Kidney capillary endothelial cell (primary cell): ENCODE results near the gene TRANK1.
A peak's percentile ranks its signal among the peaks of the same experiment; 100 is the strongest.
"Not testable (repeated sequence)": the region's sequence is repeated elsewhere in the genome, so short reads cannot be mapped to it uniquely, and the experiment has no call there.

Experiments used
- DNase-seq: peaks from one replicate; pipeline ENCODE4 v3.0.0-alpha.2; 2018; ENCODE audit warnings: low spot score

Gene TRANK1

DNA sequence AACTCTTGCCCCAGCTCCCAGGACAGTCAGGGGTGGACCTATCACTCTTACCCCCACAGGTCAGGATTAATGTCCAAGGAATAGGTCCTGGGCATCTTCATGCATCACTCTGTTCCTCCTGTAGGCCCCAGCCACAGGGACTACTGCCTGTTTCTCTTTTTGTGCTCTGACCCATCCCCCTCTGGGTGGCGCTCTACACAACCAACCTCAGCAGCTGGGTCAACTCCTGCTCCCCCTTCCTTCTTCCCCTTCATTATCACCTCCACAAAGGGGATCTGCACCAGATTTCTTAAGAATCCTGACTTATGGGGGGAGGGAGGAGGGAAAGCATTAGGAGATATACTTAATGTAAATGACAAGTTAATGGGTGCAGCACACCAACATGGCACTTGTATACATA, 12.2 kb upstream of the TRANK1 start:
- no peak for DNase-seq

DNA sequence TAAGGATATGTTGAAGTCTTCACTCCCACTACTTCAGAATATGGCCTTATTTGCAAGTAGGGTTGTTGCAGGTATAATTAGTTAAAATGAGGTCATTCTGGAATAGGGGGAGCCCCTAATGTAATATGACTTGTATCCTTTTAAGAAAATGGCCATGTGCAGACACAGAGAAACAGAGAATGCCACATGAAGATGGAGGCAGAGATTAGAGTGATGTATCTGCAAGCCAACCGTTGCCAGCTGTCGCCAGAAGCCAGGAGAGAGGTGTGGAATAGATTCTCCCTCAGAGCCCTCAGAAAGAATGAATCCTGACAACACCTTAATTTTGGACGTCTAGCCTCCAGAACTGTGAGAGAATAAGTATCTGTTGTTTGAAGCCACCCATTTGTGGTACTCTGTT, 11.3 kb upstream of the TRANK1 start:
- DNase-seq, result no peak

DNA sequence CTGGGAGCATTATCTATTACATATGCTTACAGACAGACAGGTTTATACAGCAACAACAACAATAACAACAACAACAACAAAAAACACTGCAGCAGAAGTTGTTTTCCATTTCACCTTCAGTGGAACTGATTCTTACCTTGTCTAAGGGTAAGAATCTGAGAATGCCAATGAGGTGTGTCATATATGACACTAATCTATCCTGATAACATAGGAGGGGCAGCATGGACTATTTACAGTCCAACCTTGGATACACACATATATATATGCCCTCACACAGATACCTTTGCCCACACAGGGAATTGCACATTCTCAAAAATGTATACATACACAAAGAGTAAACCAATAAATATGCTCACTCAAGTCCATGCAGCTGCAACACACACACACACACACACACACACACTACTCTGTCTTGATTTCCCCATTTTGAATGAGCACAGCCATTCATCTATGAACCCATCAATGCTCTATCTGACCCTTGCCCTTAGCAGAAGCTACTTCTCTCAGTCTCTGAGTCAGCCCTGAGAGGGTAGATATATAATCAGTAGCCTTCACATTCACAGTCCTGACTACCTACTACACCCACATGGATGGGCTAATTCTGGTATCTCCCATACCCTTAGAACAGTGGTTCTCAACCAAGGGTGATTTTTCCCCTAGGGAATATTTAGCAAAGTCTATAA, 9.7 kb upstream of the TRANK1 start:
- no peak for DNase-seq

DNA sequence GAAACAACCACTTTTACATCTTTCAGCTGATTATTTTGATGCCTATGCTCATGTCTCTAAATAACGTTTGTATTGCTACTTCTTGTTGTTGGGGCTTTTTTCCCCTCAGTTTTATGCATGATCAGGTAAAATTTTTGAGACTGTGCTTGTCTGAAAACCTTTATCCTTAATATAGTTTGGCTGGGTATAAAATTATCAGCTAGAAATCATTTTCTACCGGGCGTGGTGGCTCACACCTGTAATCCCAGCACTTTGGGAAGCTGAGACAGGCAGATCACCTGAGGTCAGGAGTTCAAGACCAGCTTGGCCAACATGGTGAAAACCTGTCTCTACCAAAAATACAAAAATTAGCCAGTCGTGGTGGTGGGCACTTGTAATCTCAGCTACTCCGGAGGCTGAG, 3.0 kb upstream of the TRANK1 start:
- DNase-seq, result not testable (repeated sequence)

DNA sequence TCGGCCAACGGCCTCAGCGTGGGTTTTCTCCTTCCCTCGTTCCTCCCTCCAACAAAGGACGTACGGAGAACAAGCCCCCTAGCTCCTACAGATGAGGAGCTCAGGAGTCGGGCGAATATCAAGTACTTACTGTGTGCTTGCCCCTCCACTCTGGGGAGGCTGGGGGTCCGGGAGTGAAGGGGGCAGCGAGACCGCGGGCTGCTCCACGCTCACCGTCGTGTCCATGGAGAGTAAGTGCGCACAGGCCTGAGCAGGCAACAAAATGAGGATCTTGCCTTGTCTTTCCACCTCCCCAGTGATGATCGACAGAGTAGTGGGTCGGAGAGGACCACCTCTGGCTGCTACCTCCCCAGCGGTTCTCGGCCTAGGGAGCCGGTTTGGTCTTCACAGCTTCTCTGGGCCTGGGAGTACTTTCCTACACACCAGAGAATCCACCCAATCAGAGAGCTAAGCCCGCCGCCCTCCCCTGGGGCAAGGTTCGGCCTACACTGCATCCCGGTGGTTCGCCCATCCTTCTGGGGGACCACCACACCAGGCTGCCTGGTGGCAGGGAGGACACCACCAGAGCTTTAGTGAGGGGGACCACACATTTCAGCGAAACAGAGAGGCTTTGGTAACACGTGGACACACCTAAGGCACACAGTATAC, 603 bp upstream of the TRANK1 start:
- no peak for DNase-seq

DNA sequence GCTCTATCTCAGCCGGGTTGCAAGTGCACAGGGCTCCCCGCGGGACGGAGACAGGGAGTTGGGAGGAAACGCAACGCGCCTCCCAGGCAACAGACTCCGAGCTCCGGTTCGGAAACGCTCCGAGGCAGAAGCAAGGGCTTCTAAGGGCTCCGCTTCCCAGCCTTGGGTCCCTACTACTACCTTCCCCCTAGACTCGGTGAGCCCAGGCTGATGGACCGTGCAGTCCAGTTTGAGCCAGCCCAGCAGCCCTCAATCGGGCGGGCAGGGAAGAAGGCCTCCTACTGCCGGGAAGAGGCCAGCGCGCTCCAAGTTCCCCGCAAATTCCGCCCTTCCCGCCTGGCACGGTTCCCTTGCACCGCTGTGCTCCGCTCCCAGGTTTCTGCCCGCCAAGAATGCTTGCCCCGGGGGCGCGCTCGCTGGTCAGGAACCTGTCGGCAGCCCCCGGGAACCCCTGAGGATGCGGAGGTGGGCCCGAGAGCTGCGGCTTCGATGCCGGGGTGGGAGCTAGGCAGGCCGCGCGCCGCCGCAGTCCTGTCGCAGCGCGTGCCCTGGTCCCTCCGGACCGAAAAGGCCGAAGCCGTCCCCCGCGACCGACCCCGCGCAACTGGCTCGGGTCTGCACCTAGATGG, 728 bp downstream of the TRANK1 start:
- peak; percentile 26 for DNase-seq

DNA sequence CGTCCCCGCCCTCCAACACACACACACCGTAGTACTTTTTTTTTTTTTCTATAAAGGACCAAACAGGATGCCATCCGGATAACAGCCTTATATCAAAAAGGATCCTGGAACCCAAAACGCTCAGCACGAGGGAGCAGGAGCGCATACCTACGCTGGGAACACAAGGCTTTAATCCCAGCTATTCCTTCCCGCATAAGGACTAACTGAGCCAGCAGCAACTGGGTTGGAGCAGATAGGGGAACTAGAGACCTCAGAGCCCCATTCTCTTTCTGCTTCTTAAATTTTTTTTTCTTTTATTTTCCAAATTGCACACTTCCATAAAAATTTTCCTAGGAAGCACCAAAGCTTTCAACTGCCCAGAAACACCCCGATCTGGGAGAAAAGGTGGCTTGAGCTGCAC, 1.3 kb downstream of the TRANK1 start:
- peak; percentile 5 for DNase-seq

DNA sequence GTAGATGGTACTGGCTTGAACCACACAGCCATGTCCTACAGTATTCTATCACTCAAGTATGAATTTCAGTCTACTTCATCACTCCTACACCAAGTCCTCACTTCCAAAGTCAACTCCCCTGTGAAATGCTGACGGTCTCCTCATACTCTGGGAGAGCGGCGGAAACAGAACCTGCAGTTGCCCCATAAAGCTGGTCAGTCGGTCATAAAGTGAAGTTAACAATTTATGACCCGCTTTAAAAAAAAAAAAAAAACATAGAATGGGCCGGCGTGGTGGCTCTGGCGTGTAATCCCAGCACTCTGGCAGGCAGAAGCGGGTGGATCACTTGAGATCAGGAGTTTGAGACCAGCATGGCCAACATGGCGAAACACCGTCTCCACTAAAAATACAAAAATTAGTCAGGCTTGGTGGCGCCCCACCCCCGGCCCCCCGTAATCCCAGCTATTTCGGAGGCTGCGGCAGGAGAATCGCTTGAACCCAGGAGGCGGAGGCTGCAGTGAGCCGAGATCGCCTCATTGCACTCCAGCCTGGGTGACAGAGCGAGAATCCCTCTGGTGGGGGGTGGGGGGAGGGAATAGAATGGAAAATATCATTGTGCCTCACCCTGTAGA, 2.1 kb downstream of the TRANK1 start:
- no peak for DNase-seq

DNA sequence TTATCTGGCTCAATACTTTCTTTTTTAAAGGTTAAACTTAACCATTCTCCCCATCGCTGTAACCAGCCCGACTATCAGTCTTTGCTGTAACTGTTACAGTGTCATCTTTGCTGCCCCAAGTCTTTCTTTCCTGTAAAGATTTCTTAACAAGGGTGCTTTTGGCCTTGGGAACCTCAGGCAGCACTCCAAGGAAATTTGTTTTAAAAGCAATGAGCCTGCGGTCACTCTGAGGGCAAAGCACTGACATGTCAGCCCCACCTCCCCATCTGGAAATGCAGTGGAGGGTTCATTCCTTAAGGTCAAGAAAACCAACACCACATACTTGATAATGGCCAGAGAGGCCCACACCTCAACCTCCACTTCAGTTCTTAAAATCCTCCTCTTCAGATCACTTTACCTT, 3.2 kb downstream of the TRANK1 start:
- DNase-seq, result no peak

DNA sequence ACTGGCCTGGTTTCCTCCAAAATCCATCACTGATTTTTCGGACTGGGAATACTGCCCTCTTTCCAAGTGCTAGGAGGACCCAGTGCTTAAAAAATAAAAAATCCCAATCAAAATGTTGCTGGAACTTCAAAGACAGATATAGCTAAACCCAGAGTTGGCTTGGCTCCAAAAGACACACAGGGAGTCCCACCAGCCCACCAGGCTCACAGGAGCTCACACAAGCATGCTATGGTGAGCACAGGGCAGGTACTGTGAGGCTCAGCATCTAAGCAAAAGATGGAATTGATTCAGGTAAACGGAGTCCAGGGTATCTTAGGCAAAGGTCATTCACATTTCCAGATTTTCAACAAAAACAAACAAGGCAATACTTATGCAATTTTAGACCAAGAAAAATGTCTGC, 3.7 kb downstream of the TRANK1 start:
- DNase-seq, result no peak

DNA sequence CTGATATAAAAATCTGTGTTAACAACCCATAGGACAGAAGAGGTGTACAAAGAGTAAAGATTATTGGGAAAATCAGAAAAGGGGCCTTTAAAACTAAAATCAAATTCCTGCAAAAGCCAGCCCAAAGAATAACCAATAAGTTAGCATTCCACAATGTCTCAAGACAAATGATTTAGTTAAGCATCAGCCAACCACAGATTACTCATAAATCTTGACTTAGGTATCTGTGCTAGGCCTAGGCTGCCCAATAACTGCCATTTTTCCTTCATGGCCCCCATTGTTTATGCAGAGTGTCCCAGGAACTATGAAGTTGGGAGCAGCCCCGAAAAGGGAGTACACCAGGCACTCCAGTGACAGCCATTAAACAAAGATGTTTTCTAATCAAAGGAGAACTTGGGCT, 7.4 kb downstream of the TRANK1 start:
- DNase-seq, result no peak

DNA sequence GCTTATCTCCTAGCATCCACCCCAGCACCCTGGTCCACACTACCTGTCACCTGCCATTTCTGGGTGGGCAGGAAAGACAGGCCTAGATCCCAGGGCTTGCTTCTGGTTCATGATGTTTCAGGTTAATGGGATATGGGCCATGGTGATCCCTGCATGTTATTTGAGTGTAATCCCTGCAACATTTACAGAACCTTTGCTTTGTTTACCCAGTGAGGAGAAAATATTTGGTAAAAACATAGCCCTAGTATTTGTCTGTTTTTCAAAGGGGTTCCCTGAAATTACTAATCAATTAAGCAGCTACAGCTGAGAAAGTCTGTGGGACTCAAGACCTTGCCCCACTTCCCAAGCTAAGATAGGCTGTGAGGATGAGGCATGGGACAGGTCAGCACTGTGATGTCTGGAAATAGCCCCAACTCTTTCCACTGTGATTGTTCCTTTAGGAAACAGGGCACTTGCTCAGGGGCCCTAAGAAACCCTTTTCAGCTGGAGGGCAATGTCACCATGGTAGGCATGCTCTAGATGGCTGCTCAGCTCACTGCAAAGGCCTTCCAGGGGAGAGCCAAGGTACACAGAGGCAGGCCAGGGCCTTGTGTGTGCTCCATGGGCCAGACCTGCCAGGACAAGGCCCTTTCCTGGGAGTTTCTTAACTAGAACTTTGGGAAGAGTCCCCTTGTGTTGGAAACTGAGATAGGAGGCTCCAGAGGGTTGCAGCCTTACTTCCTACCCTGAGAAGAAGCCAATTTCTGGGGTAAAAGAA, 11.1 kb downstream of the TRANK1 start:
- DNase-seq, result no peak

DNA sequence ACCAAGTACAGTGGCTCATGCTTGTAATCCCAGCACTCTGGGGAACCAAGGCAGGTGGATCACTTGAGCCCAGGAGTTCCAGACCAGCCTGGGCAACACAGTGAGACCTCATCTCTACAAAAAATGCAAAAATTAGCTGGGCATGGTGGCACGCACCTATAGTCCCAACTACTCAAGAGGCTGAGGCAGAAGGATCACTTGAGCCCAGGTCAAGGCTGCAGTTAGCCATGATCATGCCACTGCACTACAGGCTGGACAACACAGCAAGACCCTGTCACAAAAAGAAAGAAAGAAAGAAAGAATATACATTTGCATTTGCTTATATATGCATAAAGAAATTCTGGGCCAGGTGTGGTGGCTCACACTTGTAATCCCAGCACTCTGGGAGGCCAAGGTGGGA, 13.4 kb downstream of the TRANK1 start:
- not testable (repeated sequence) for DNase-seq

DNA sequence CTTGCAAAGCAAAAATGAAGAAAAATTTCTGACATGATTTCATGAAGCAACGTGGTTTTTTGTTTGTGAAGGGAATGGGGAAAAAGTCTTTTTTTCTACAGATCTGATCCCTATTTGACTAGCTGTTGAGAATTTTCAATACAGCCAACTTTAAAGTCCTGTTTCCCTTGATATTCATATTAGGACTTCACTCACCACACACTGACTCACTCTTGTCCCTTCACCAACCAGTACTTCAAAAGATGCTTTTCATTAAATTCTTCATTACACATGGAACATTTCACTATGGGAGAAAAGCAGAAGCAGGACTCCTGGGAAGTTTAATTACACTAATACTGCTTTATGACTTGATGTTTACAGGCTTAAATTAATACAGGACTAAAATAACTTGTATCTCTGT, 16.6 kb downstream of the TRANK1 start:
- DNase-seq, result no peak

DNA sequence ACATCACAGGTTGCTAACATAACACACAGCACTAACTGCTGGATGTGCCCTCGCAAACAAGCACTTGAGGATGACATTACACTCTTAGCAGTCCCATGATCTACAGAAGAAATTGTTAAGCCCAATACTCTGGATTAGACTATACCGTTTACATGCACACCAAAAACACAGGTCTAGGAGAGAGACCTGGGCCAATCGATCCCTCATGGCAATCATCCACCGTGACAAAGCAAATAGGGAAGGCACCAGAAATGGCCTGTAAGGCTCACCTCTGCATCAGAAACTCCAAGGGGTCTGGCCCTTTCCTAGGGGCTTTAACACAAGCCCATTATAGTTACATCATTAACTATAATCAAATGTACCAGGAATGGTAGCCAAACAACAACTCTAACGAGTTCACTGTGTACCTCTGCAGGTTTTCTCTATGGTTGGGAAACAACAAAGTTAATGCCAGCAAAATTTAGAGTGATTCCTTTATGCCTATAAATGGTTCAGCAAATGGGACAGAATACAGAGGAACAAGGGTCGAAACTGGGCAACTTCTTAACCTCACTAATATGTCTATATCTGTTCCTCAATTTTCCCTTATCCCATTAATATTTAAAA, 18.5 kb downstream of the TRANK1 start:
- DNase-seq, result no peak

DNA sequence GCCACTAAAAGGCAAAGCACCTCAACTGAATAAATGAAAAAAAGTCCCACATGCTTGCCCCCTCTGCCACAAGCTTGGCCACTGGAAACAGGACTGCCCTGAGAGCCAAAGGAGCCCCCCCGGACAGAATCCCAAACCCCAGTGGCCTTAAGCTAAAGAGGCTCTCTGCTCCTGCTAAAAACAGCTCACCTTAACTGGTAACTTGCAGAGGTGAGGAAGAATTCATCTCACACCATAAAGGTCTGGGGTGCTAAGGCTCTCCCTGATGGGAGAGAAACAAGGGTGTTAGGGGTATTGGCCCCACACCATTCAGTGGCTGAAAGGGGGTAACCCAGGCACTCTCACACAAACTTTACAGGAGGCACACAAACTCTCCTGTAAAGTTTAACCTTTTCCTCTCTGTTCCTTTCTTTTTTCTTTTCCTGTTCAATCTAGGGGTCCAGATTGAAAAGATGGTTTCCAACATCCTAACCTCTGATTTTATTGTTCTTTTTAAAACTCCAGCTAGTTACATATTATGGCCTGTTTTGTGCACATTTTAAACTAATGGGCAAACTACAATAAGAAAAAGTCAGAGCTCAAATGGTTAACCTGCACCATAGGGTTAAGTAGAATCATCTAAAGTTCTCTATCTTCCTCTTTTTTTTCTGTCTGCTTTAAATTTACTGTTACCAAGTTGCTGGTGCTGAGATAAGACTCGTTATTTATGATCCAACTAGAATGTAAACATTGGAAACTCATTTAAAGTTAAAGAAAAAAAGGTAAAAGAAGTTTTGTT, 19.9 kb downstream of the TRANK1 start:
- DNase-seq, result no peak

DNA sequence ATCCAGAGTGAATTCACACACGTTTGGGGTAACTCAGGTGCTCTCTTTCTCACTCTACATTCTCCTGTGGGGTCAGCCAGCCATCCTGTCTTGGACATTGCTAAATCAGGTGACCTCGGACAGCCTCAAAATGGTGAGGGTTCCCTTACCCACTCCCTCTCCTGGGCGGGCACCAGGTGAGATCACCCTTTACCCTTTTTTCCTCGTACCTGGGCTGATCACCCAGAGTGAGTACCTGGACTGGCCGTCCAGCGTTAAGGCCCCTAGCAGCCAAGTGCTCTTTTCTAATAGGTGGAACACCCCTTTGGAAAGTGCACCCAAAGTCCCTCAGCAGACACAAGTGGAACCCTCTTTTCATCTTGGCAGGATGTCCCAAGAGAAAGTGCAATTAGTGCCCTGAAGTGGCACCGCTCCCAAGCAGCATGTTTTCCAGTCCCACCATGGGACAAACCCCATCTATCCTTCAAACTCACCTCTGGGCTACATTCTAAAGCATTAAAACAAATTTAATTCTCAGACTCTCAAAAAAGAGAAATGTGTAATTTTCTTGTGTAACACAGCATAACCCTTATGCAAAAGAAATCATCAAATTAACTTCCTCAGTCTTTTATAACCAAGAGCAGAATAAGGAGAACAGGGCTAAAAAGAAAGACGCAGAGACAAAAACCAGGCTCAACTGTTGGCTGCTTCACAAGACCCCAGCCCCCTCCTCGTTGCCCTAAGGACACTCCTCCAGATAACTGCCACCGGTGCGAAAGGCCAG, 20.7 kb downstream of the TRANK1 start:
- DNase-seq, result no peak

DNA sequence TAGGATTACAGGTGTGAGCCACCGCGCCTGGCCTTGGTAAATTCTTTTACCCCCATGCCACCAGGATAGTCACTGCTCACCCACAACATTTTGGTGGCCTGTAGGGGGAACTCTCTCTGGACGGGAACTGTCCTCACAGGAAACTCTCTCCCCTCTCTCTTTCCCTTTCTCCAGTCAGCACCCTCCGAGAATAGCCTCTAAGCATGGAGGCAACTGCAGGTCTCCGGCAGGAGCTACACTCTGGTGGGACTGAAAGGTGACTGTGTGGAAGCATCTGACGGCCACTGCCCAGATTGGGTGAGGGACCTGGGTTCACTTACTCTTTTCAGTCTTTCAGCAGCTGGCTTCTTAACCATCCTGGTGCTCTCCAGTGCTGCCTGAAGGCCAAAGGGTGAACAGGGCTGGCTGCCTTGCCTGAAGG, 21.3 kb downstream of the TRANK1 start:
- DNase-seq, result no peak

DNA sequence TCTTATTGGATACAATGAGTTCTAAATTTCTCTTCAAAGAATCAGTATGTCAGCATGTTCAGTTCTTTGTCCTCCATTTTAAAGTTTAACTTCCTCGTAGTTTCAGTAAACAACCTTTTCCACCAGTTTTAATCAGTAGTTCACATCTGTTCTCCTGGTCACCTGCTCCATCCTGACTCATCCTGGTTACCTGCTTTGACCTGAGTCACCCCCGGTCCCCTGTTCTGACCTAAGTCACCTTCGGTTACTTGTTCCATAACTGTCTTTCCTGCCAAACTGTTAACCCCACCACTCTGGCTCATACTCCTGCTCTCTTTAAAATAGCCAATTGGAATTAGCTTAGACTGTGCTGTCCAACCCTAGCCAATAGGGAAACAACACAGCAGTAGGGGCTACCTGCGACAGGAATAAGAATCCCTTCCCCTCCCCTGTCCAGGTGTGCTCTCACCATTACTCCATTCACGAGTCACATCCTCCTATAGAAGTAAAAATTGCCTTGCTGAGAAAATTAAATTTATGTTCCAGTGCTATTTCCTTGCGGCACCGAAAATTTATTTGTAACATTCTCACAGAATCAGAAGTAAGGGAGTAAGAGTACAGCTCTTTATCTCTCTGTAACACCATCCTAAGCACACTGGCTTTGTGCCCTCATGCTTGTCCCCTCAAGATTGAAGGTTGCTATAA, 23.8 kb downstream of the TRANK1 start:
- DNase-seq, result no peak
